Neural cell (in vitro differentiated cells): ENCODE measurements around the gene CCS. TPM values are rescaled to one million over a fixed set of nuclear protein-coding genes. Genes with fewer than 3 reads are reported as not detected.

Experiments used
- H2AFZ ChIP-seq: fragments of 200-600, 300-800 bp; sonication (generic), shearing (Covaris generic); 2 replicates; pipeline ENCODE4 v1.6.0; 2014; ENCODE audit warnings: low read depth, mild to moderate bottlenecking, antibody characterized with exemption, low read length, moderate library complexity
- H3F3A ChIP-seq: fragments of 200-600 bp; shearing (Covaris generic); 2 replicates; pipeline ENCODE4 v1.6.1; 2016; ENCODE audit warnings: mild to moderate bottlenecking, moderate library complexity, mixed read lengths, antibody characterized with exemption, low read length; ENCODE audit not compliant: insufficient read depth, poor library complexity, severe bottlenecking
- H3K27ac ChIP-seq: fragments of 200-600, 300-800 bp; sonication (generic), shearing (Covaris generic); 2 replicates; pipeline ENCODE4 v1.5.1; 2014; ENCODE audit warnings: mild to moderate bottlenecking, low read length, moderate library complexity
- H3K27me3 ChIP-seq: fragments of 300-800, 200-600 bp; sonication (generic), shearing (Covaris generic); 2 replicates; pipeline ENCODE4 v1.6.0; 2014; ENCODE audit warnings: mild to moderate bottlenecking, low read depth, low read length, moderate library complexity; ENCODE audit not compliant: insufficient read depth
- H3K36me3 ChIP-seq: fragments of 300-800, 200-600 bp; sonication (generic), shearing (Covaris generic); 2 replicates; pipeline ENCODE4 v1.5.1; 2014; ENCODE audit warnings: mild to moderate bottlenecking, antibody characterized with exemption, low read length, moderate library complexity; ENCODE audit not compliant: insufficient read depth
- H3K4me2 ChIP-seq: fragments of 300-800, 200-600 bp; sonication (generic), shearing (Covaris generic); 2 replicates; pipeline ENCODE4 v1.6.0; 2014; ENCODE audit warnings: mild to moderate bottlenecking, low read length
- H3K4me3 ChIP-seq: fragments of 300-800, 200-600 bp; sonication (generic), shearing (Covaris generic); 2 replicates; pipeline ENCODE4 v1.5.1; 2014; ENCODE audit warnings: mild to moderate bottlenecking, low read length, moderate library complexity
- H3K79me2 ChIP-seq: fragments of 200-600 bp; shearing (Covaris generic); replicated peaks from 2 replicates; pipeline ENCODE4 v1.6.0; 2014; ENCODE audit warnings: mild to moderate bottlenecking, low read length, moderate library complexity; ENCODE audit not compliant: insufficient read depth
- H3K9ac ChIP-seq: fragments of 300-800, 200-600 bp; sonication (generic), shearing (Covaris generic); 2 replicates; pipeline ENCODE4 v1.6.1; 2016; ENCODE audit warnings: mild to moderate bottlenecking, low read length, mixed read lengths
- H3K9me2 ChIP-seq: fragments of 200-600 bp; shearing (Covaris generic); 2 replicates; pipeline ENCODE4 v1.6.1; 2016; ENCODE audit warnings: mild to moderate bottlenecking, low read length, mixed read lengths; ENCODE audit not compliant: insufficient read depth
- H3K9me3 ChIP-seq: fragments of 200-600, 300-800 bp; sonication (generic), shearing (Covaris generic); 2 replicates; pipeline ENCODE4 v1.6.1; 2016; ENCODE audit warnings: mild to moderate bottlenecking, mixed run types, low read length, moderate library complexity, mixed read lengths
- H4K20me1 ChIP-seq: fragments of 200-600 bp; shearing (Covaris generic); 2 replicates; pipeline ENCODE4 v1.6.1; 2016; ENCODE audit warnings: mild to moderate bottlenecking, mixed run types; ENCODE audit not compliant: insufficient read depth
- CTCF ChIP-seq: fragments of 450-650 bp; IDR thresholded peaks from 2 replicates; pipeline ENCODE4 v1.5.1; 2014; ENCODE audit warnings: antibody characterized with exemption, mild to moderate bottlenecking, moderate library complexity; ENCODE audit not compliant: poor library complexity, severe bottlenecking
- EP300 ChIP-seq: fragments of 450-650 bp; conservative IDR thresholded peaks from 2 replicates; pipeline ENCODE4 v1.6.1; 2014; ENCODE audit warnings: antibody characterized with exemption, mild to moderate bottlenecking, moderate library complexity; ENCODE audit not compliant: poor library complexity, severe bottlenecking
- EZH2 ChIP-seq: fragments of 200-600, 300-800 bp; shearing (Covaris generic), sonication (generic); IDR thresholded peaks from 2 replicates; pipeline ENCODE4 v1.6.1; 2014; ENCODE audit warnings: antibody characterized with exemption, low read length, borderline replicate concordance, mild to moderate bottlenecking; ENCODE audit not compliant: insufficient read depth, poor library complexity, severe bottlenecking
- RAD21 ChIP-seq: fragments of 450-650 bp; conservative IDR thresholded peaks from 2 replicates; pipeline ENCODE4 v1.6.1; 2014; ENCODE audit warnings: antibody characterized with exemption, mild to moderate bottlenecking, moderate library complexity
- SMC3 ChIP-seq: fragments of 450-650 bp; conservative IDR thresholded peaks from 2 replicates; pipeline ENCODE4 v1.6.1; 2014; ENCODE audit warnings: antibody characterized with exemption, mild to moderate bottlenecking, moderate library complexity; ENCODE audit not compliant: poor library complexity
- TAF1 ChIP-seq: IDR thresholded peaks from 2 replicates; pipeline ENCODE4 v1.6.1; 2012; ENCODE audit warnings: low read depth
- polyA plus RNA-seq: library from polyadenylated mRNA; depleted of rRNA; stranded (reverse); fragments of >200 nt; gene quantifications from 2 replicates; pipeline ENCODE4 v1.2.3, GENCODE V29; 2014
- TF ChIP-seq, protein P1 (sequence below): IDR thresholded peaks from 2 replicates; pipeline ENCODE4 v1.6.1; 2012; ENCODE audit warnings: borderline replicate concordance

Gene CCS
- polyA plus RNA-seq, 1 donor from 2014 or later: 40.8 TPM

- Histone ChIP-seq H2AFZ (no peak overlapping the region), H3K9me2 (no peaks in the 10 kb centered on the region), H3F3A (no peaks in the 10 kb centered on the region), H3K27me3 (no peaks in the 10 kb centered on the region), H3K9ac (no peak overlapping the region), H4K20me1 (no peaks in the 10 kb centered on the region), H3K79me2 (no peaks in the 10 kb centered on the region), H3K27ac (no peak overlapping the region), H3K36me3 (no peaks in the 10 kb centered on the region), H3K4me3 (no peak overlapping the region), H3K9me3 (no peaks in the 10 kb centered on the region), H3K4me2 (no peak overlapping the region)
- TF ChIP-seq RAD21 (no peak), SMC3 (no peak), CTCF (no peak), EP300 (no peak), TAF1 (no peak), EZH2 (no peak)
- TF ChIP-seq, protein P1, sequence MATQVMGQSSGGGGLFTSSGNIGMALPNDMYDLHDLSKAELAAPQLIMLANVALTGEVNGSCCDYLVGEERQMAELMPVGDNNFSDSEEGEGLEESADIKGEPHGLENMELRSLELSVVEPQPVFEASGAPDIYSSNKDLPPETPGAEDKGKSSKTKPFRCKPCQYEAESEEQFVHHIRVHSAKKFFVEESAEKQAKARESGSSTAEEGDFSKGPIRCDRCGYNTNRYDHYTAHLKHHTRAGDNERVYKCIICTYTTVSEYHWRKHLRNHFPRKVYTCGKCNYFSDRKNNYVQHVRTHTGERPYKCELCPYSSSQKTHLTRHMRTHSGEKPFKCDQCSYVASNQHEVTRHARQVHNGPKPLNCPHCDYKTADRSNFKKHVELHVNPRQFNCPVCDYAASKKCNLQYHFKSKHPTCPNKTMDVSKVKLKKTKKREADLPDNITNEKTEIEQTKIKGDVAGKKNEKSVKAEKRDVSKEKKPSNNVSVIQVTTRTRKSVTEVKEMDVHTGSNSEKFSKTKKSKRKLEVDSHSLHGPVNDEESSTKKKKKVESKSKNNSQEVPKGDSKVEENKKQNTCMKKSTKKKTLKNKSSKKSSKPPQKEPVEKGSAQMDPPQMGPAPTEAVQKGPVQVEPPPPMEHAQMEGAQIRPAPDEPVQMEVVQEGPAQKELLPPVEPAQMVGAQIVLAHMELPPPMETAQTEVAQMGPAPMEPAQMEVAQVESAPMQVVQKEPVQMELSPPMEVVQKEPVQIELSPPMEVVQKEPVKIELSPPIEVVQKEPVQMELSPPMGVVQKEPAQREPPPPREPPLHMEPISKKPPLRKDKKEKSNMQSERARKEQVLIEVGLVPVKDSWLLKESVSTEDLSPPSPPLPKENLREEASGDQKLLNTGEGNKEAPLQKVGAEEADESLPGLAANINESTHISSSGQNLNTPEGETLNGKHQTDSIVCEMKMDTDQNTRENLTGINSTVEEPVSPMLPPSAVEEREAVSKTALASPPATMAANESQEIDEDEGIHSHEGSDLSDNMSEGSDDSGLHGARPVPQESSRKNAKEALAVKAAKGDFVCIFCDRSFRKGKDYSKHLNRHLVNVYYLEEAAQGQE: no peak
These were observed 33.7 kb upstream of the CCS start for GRCh38 chr11:66559142-66559865.

DNA sequence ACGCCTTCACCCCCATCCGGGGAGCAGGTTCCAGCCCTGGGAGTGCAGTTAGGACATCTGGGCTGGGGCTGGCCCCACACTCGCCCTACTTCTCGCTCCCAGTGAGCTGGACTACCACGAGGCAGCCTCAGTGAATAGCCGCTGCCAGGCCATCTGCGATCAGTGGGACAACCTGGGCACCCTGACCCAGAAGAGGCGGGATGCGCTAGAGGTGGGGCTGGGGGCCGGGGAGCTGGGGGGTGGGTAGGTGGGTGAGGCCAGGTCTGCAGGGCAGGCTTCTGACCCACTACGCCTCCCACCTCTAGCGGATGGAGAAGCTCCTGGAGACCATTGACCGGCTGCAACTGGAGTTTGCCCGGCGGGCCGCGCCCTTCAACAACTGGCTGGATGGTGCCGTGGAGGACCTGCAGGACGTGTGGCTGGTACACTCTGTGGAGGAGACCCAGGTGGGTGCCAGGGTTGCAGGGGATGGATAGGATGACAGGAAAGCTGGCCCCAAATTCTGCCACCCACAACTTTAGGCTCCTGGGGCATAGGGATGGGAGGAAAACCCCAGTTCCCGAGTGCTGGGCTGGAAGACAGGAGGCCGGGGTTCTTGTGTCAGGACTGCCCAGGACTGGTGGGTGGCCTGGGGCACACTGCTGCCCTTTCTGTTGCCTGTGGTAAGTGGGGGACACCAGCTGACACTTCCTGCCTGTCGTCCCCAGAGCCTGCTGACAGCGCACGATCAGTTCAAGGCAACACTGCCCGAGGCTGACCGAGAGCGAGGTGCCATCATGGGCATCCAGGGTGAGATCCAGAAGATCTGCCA, 32.9 kb upstream of the CCS start:
- no peaks in the 10 kb centered on the region for H3K36me3 ChIP-seq

More for the DNA sequence above, 32.9 kb upstream of the CCS start:
- H3K27me3 ChIP-seq: no peaks in the 10 kb centered on the region
- H4K20me1 ChIP-seq: no peaks in the 10 kb centered on the region
- TF ChIP-seq EZH2: no peak
- TF ChIP-seq, protein P1: no peak
- H3K27ac ChIP-seq: no peak overlapping the region
- H3K4me3 ChIP-seq: no peak overlapping the region
- no peaks in the 10 kb centered on the region for H3K9me2 ChIP-seq
- H3K4me2 ChIP-seq: no peak overlapping the region
- no peaks in the 10 kb centered on the region for H3F3A ChIP-seq
- H2AFZ ChIP-seq: no peak overlapping the region
- no peaks in the 10 kb centered on the region for H3K9me3 ChIP-seq
- H3K79me2 ChIP-seq: no peaks in the 10 kb centered on the region
- H3K9ac ChIP-seq: no peak overlapping the region
